PFSK-1 (cell line): Measurements from ENCODE around the gene CNOT10.

Experiments used
- FOXP2 ChIP-seq: optimal IDR thresholded peaks from 2 replicates; pipeline ENCODE3; 2011; ENCODE audit warnings: borderline replicate concordance, control low read depth, inconsistent platforms; ENCODE audit not compliant: insufficient read depth; ENCODE audit errors: extremely low read length, extremely low read depth
- POLR2AphosphoS5 ChIP-seq: IDR thresholded peaks from 2 replicates; pipeline ENCODE4 v1.6.1; 2012; ENCODE audit warnings: low read depth, mild to moderate bottlenecking, control low read depth, low read length, moderate library complexity
- REST ChIP-seq, 2 experiments: IDR thresholded peaks; 2 replicates each; pipeline versions ENCODE4 v1.6.1 to v1.8.0; 2011 to 2012; ENCODE audit warnings: low read depth in 2 of 2, low read length in 2 of 2, control low read depth in 1 of 2, inconsistent platforms in 1 of 2, mild to moderate bottlenecking in 1 of 2, moderate library complexity in 1 of 2; ENCODE audit not compliant: insufficient read depth in 1 of 2
- SIN3A ChIP-seq: IDR thresholded peaks from 2 replicates; pipeline ENCODE4 v1.6.1; 2012; ENCODE audit warnings: mild to moderate bottlenecking, low read length, moderate library complexity, borderline replicate concordance; ENCODE audit not compliant: insufficient read depth
- TAF1 ChIP-seq: IDR thresholded peaks from 2 replicates; pipeline ENCODE4 v1.6.1; 2012; ENCODE audit warnings: low read length, control low read depth, borderline replicate concordance; ENCODE audit not compliant: insufficient read depth

CNOT10 gene

GRCh38 chr3:32675164-32675563 lies 9.8 kb upstream of the CNOT10 start:
- TF ChIP-seq REST (IDR thresholded peaks at IDR 0.05; ENCODE audit: insufficient read depth in 1 of 2, low read depth in 2 of 2, low read length in 2 of 2) (no peak), SIN3A (no peak), FOXP2 (no peak), POLR2AphosphoS5 (no peak), TAF1 (no peak)

DNA sequence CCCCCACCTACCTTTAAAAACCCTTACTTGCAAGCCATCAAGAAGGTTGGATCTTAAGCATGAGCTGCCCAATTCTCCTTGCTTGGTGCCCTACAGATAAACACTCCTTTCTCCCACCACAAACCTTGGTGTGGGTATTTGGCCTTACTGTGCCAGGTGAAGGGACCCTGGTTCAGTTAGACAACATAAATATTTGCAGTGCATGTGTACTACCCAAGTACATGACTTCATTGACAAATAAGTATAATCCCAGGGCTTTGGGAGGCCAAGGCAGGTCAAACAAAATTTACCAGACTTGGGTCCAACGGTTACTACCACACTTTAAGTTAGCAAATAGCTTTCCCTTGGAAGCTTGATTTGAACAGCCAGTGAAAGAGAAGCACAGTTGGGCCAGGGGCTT lies 9.3 kb upstream of the CNOT10 start:
- TF ChIP-seq SIN3A: no peak
- no peak for TF ChIP-seq TAF1
- TF ChIP-seq REST (IDR thresholded peaks at IDR 0.05; ENCODE audit: insufficient read depth in 1 of 2, low read depth in 2 of 2, low read length in 2 of 2): no peak
- TF ChIP-seq POLR2AphosphoS5: no peak
- no peak for TF ChIP-seq FOXP2

DNA sequence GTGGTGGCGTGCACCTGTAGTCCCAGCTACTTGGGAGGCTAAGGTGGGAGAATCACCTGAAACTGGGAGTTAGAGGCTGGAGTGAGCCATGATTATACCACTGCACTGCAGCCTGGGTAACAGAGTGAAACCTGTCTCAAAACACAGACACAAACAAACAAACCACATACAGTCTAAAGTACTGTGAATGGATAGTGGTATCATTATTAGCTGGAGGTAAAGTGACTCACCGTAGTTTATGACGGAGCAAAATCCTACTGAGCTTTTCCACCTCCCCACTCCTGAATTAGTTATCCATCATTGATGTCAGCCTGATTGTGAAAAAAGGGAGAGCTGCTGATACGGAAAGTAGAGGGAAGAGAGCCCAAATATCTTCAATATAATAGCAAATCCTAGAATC lies 3.2 kb upstream of the CNOT10 start:
- TF ChIP-seq POLR2AphosphoS5 (no peak), REST (IDR thresholded peaks at IDR 0.05; ENCODE audit: insufficient read depth in 1 of 2, low read depth in 2 of 2, low read length in 2 of 2) (no peak), FOXP2 (no peak), TAF1 (no peak), SIN3A (no peak)

GRCh38 chr3:32684029-32684799 lies 774 bp upstream of the CNOT10 start:
- no peak for TF ChIP-seq POLR2AphosphoS5
- TF ChIP-seq TAF1: no peak
- TF ChIP-seq FOXP2: no peak
- TF ChIP-seq SIN3A: no peak
- TF ChIP-seq REST (IDR thresholded peaks at IDR 0.05; ENCODE audit: insufficient read depth in 1 of 2, low read depth in 2 of 2, low read length in 2 of 2): no peak
